Measurements from ENCODE around the gene GFI1B. TPM values are rescaled to one million over a fixed set of nuclear protein-coding genes. Genes with fewer than 3 reads are reported as not detected.
"Not testable (repeated sequence)": the region's sequence is repeated elsewhere in the genome, so short reads cannot be mapped to it uniquely, and the experiment has no call there.

GFI1B gene
- total RNA-seq, 1 donor from 2014 or later = not detected

DNA sequence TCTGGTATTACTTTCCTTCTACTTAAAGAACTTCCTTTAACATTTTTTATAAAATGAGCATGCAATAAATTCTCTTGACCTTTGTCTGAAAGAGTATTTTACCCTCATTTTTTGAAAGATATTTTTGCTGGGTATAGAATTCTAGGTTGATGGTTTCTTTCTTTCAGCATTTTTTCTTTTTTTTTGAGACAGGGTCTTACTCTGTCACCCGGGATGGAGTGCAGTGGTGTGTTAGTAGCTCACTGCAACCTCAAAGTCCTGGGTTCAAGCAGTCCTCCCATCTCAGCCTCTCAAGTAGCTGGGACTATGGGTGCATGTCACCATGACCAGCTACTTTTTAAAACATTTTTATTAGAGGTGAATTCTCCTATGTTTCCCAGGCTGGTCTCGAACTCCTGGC is 23.4 kb upstream of the GFI1B start:
- H3K36me3 Mint-ChIP-seq (ENCODE audit: unreplicated experiment) = no peaks in the 10 kb centered on the region
- TF ChIP-seq, protein P1, sequence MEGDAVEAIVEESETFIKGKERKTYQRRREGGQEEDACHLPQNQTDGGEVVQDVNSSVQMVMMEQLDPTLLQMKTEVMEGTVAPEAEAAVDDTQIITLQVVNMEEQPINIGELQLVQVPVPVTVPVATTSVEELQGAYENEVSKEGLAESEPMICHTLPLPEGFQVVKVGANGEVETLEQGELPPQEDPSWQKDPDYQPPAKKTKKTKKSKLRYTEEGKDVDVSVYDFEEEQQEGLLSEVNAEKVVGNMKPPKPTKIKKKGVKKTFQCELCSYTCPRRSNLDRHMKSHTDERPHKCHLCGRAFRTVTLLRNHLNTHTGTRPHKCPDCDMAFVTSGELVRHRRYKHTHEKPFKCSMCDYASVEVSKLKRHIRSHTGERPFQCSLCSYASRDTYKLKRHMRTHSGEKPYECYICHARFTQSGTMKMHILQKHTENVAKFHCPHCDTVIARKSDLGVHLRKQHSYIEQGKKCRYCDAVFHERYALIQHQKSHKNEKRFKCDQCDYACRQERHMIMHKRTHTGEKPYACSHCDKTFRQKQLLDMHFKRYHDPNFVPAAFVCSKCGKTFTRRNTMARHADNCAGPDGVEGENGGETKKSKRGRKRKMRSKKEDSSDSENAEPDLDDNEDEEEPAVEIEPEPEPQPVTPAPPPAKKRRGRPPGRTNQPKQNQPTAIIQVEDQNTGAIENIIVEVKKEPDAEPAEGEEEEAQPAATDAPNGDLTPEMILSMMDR (IDR thresholded peaks at IDR 0.05; ENCODE audit: partially characterized antibody, unreplicated experiment) = no peak

DNA sequence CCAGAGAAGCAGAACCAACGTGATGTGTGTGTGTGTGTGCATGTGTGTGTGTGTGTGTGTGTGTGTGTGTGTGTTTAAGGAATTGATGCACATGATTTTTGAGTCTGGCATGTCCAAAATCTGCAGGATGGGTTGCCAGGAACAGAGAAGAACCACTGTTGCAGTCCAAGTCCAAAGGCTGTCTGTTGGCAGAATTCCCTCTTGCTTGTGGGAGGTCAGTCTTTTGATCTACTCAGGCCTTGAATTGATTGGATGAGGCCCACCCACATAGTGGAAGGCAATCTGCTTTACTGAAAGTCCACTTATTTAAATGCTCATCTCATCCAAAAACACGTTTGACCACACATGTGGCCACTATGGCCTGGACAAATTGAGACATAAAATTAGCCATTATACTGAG is 22.7 kb upstream of the GFI1B start:
- Mint-ChIP-seq H3K27ac (ENCODE audit: unreplicated experiment) (no peak overlapping the region), H3K4me1 (ENCODE audit: low read depth, unreplicated experiment) (peaks cover 5% of the 10 kb centered on the region), H3K4me3 (ENCODE audit: unreplicated experiment) (no peak overlapping the region), H3K27me3 (ENCODE audit: unreplicated experiment) (no peaks in the 10 kb centered on the region), H3K9me3 (ENCODE audit: unreplicated experiment) (peaks cover 2% of the 10 kb centered on the region), H3K36me3 (ENCODE audit: unreplicated experiment) (no peaks in the 10 kb centered on the region)
- no peak for DNase-seq
- TF ChIP-seq, protein P1 (IDR thresholded peaks at IDR 0.05; ENCODE audit: partially characterized antibody, unreplicated experiment) = no peak

More for the DNA sequence above, 23.4 kb upstream of the GFI1B start:
- peaks cover 5% of the 10 kb centered on the region for H3K4me1 Mint-ChIP-seq (ENCODE audit: low read depth, unreplicated experiment)
- no peak overlapping the region for H3K4me3 Mint-ChIP-seq (ENCODE audit: unreplicated experiment)
- no peak overlapping the region for H3K27ac Mint-ChIP-seq (ENCODE audit: unreplicated experiment)
- DNase-seq = no peak
- peaks cover 2% of the 10 kb centered on the region for H3K9me3 Mint-ChIP-seq (ENCODE audit: unreplicated experiment)
- H3K27me3 Mint-ChIP-seq (ENCODE audit: unreplicated experiment) = peaks cover 2% of the 10 kb centered on the region

DNA sequence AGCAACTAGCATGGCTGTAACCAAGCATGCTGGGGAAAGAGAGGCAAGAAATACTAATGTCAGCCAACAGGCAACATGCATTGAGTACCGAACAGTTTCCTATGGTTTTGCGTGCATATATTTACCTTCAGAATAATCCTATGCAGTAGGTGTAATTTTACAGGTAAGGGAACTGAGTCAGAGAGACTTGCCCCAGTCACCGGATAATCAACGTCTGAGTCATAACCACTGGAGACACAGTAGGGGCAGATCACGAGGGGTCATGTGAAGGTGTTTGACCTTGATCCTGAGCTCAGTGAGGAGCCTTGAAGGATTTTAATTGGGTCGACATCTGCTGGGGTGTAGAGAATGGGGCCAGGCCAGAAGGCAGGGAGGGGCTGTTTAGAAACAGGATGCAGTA is 20.7 kb upstream of the GFI1B start:
- Mint-ChIP-seq H3K4me3 (ENCODE audit: unreplicated experiment) (no peak overlapping the region), H3K4me1 (ENCODE audit: low read depth, unreplicated experiment) (peaks cover 5% of the 10 kb centered on the region), H3K9me3 (ENCODE audit: unreplicated experiment) (peaks cover 4% of the 10 kb centered on the region), H3K27me3 (ENCODE audit: unreplicated experiment) (peaks cover 3% of the 10 kb centered on the region), H3K36me3 (ENCODE audit: unreplicated experiment) (no peaks in the 10 kb centered on the region), H3K27ac (ENCODE audit: unreplicated experiment) (no peak overlapping the region)
- DNase-seq = no peak
- TF ChIP-seq, protein P1 (IDR thresholded peaks at IDR 0.05; ENCODE audit: partially characterized antibody, unreplicated experiment) = no peak

DNA sequence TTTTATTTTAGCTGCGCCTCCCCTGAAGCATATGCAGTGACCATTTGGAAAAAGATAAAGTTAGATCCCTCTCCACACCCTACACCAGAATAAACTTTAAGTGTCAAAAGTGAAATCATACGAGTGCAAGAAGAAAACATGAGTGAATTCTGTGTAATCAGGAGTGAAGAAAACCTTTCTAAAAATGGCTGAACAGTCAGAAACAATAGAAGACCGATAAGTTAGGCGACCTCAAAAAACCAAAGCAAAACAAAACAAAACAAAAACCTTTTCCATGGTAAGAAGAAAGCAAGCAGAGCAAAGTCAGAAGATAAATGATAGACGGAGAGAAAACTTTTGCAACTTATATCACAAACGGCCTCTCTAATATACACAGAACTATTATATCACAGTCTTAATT is 17.5 kb upstream of the GFI1B start:
- TF ChIP-seq, protein P1 (IDR thresholded peaks at IDR 0.05; ENCODE audit: partially characterized antibody, unreplicated experiment) = no peak

DNA sequence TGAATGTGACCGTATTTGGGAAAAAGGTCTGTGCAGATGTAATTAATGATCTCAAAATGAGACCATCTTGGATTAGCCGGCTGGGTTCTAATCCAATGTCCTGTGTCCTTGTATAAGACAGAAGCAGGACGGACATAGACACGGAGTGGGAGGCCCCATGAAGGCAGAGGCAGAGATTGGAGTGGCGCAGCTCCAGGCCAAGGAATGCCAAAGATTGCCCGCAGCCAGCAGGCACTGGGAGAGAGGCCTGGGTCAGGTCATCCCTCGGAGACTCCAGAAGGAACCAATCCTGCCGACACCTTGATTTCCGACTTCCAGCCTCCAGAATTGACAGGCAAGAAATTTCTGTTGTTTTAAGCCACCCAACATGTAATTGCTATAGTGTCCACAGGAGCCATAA is 13.0 kb upstream of the GFI1B start:
- DNase-seq = no peak
- Mint-ChIP-seq H3K36me3 (ENCODE audit: unreplicated experiment) (no peaks in the 10 kb centered on the region), H3K9me3 (ENCODE audit: unreplicated experiment) (peaks cover 2% of the 10 kb centered on the region), H3K4me3 (ENCODE audit: unreplicated experiment) (no peak overlapping the region), H3K4me1 (ENCODE audit: low read depth, unreplicated experiment) (no peaks in the 10 kb centered on the region), H3K27me3 (ENCODE audit: unreplicated experiment) (peaks cover 3% of the 10 kb centered on the region), H3K27ac (ENCODE audit: unreplicated experiment) (no peak overlapping the region)
- TF ChIP-seq, protein P1 (IDR thresholded peaks at IDR 0.05; ENCODE audit: partially characterized antibody, unreplicated experiment) = no peak

More for the DNA sequence above, 17.5 kb upstream of the GFI1B start:
- H3K4me3 Mint-ChIP-seq (ENCODE audit: unreplicated experiment) = no peak overlapping the region
- H3K9me3 Mint-ChIP-seq (ENCODE audit: unreplicated experiment) = peaks cover 4% of the 10 kb centered on the region
- H3K4me1 Mint-ChIP-seq (ENCODE audit: low read depth, unreplicated experiment) = peaks cover 5% of the 10 kb centered on the region
- no peak overlapping the region for H3K27ac Mint-ChIP-seq (ENCODE audit: unreplicated experiment)
- peaks cover 3% of the 10 kb centered on the region for H3K27me3 Mint-ChIP-seq (ENCODE audit: unreplicated experiment)
- no peaks in the 10 kb centered on the region for H3K36me3 Mint-ChIP-seq (ENCODE audit: unreplicated experiment)
- no peak for DNase-seq

DNA sequence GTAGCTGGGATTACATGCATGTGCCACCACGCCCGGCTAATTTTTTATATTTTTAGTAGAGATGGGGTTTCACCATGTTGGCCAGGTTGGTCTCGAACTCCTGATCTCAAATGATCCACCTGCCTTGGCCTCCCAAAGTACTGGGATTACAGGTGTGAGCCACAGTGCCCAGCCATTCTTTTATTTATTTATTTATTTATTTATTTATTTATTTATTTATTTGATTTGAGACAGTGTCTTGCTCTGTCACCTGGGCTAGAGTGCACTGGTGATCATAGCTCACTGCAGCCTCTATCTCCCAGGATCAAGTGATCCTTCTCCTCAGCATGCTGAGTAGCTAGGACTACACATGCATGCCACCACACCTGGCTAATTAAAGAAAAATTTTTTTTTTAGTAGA is 10.6 kb upstream of the GFI1B start:
- not testable (repeated sequence) for H3K4me1 Mint-ChIP-seq (ENCODE audit: low read depth, unreplicated experiment); H3K4me3 Mint-ChIP-seq (ENCODE audit: unreplicated experiment); H3K27ac Mint-ChIP-seq (ENCODE audit: unreplicated experiment); DNase-seq; H3K36me3 Mint-ChIP-seq (ENCODE audit: unreplicated experiment); H3K27me3 Mint-ChIP-seq (ENCODE audit: unreplicated experiment); H3K9me3 Mint-ChIP-seq (ENCODE audit: unreplicated experiment)
